Breast epithelium (tissue), 4 donors: Measurements from ENCODE around the gene ENG. TPM values are rescaled to one million over a fixed set of nuclear protein-coding genes. Genes with fewer than 3 reads are reported as not detected.

ENCODE experiments used
- DNase-seq, 2 donors: peaks; one replicate each; pipeline ENCODE4 v3.0.0-alpha.2; 2019; ENCODE audit warnings: low spot score in 2 of 2
- H3K27ac ChIP-seq, 2 donors: fragments of 200-600 bp; sonication (generic) in 1 of 2; one replicate each; pipeline ENCODE4 v1.5.1; 2016 to 2019; ENCODE audit warnings: mild to moderate bottlenecking in 1 of 2
- H3K27me3 ChIP-seq, 2 donors: fragments of 200-600 bp; sonication (generic) in 1 of 2; one replicate each; pipeline versions ENCODE4 v1.5.1 to v1.6.0; 2017 to 2019; ENCODE audit warnings: control low read depth in 1 of 2, mild to moderate bottlenecking in 1 of 2
- H3K36me3 ChIP-seq: fragments of 200-600 bp; one replicate; pipeline ENCODE4 v1.5.1; 2019
- H3K4me1 ChIP-seq, 2 donors: fragments of 200-600 bp; sonication (generic); one replicate each; pipeline ENCODE4 v1.5.1; 2016 to 2019; ENCODE audit warnings: control low read depth in 1 of 2
- H3K4me3 ChIP-seq, 3 donors: fragments of 200-600 bp; sonication (generic); 1 replicate in 2 of 3; 2 replicates in 1 of 3; pipeline ENCODE4 v1.5.1; 2016 to 2019; ENCODE audit warnings: mild to moderate bottlenecking in 3 of 3, moderate library complexity in 2 of 3
- H3K9me3 ChIP-seq, 2 donors: fragments of 200-600 bp; sonication (generic) in 1 of 2; one replicate each; pipeline ENCODE4 v1.5.1; 2016 to 2019; ENCODE audit warnings: control low read depth in 1 of 2
- POLR2A ChIP-seq: fragments of 450-650 bp; IDR thresholded peaks from one replicate; pipeline ENCODE4 v1.6.1; 2016; ENCODE audit warnings: antibody characterized with exemption, mild to moderate bottlenecking, moderate library complexity
- POLR2AphosphoS5 ChIP-seq, 3 donors: sonication (generic); formaldehyde crosslinking; IDR thresholded peaks; one replicate each; pipeline ENCODE4 v1.6.1; 2017; ENCODE audit warnings: antibody characterized with exemption in 3 of 3
- intact Hi-C: fragments of 100-400 bp; cut with DNase I; formaldehyde crosslinking; loops from one replicate; pipeline ENCODE4 v1.15.1; 2023; ENCODE audit warnings: low total_unique reads
- total RNA-seq, 3 donors: library from RNA; depleted of rRNA; stranded (reverse); fragments of >200 nt; gene quantifications; one replicate each; pipeline ENCODE4 v1.1.0, GENCODE V29; 2016
- TF ChIP-seq, protein P1 (sequence below), 3 donors: fragments of 450-650 bp; IDR thresholded peaks; one replicate each; pipeline ENCODE4 v1.5.1; 2016 to 2017; ENCODE audit warnings: antibody characterized with exemption in 3 of 3, mild to moderate bottlenecking in 3 of 3, moderate library complexity in 3 of 3

Gene ENG
- total RNA-seq, 3 donors from 2014 or later, result 21.5 to 50.8 (median 30.9) TPM

GRCh38 chr9:127792417-127793031, 61.9 kb downstream of the ENG start:
- peaks cover 18% of the 10 kb centered on the region for H3K36me3 ChIP-seq
- peaks cover 2 to 13% of the 10 kb centered on the region in 2 donors for H3K4me1 ChIP-seq
- TF ChIP-seq POLR2AphosphoS5 (IDR thresholded peaks at IDR 0.05) (no peak), POLR2A (no peak)
- TF ChIP-seq, protein P1, sequence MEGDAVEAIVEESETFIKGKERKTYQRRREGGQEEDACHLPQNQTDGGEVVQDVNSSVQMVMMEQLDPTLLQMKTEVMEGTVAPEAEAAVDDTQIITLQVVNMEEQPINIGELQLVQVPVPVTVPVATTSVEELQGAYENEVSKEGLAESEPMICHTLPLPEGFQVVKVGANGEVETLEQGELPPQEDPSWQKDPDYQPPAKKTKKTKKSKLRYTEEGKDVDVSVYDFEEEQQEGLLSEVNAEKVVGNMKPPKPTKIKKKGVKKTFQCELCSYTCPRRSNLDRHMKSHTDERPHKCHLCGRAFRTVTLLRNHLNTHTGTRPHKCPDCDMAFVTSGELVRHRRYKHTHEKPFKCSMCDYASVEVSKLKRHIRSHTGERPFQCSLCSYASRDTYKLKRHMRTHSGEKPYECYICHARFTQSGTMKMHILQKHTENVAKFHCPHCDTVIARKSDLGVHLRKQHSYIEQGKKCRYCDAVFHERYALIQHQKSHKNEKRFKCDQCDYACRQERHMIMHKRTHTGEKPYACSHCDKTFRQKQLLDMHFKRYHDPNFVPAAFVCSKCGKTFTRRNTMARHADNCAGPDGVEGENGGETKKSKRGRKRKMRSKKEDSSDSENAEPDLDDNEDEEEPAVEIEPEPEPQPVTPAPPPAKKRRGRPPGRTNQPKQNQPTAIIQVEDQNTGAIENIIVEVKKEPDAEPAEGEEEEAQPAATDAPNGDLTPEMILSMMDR (IDR thresholded peaks at IDR 0.05), result no peak
- intact Hi-C loops, result no loop called here
- peak overlapping the region in 1 of 2 donors; percentile 63 for H3K27ac ChIP-seq
- no peaks in the 10 kb centered on the region for H3K27me3 ChIP-seq
- no peak overlapping the region for H3K4me3 ChIP-seq
- DNase-seq, result no peak
- H3K9me3 ChIP-seq, result no peaks in the 10 kb centered on the region

DNA sequence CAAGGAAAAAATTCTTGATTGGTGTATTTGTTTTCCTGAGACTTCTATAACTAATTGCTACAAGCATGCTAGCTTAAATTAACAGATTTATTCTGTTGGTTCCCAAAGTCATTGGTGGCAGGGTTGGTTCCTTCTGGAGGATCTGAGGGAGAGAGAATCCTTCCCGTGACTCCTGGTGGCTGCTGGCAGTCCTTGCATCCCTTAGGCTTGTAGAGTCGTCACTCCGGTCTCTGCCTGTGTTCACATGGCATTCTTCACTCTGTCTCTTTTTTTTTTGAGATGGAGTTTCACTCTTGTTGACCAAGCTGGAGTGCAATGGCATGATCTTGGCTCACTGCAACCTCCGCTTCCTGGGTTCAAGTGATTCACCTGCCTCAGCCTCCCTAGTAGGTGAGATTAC, 63.4 kb downstream of the ENG start:
- no peak for DNase-seq
- intact Hi-C loops, result no loop called here
- Histone ChIP-seq H3K36me3 (peaks cover 18% of the 10 kb centered on the region), H3K4me3 (no peak overlapping the region), H3K4me1 (peaks cover 0 to 9% of the 10 kb centered on the region in 2 donors), H3K27ac (no peak overlapping the region), H3K9me3 (no peaks in the 10 kb centered on the region), H3K27me3 (no peaks in the 10 kb centered on the region)
- TF ChIP-seq POLR2A (no peak), POLR2AphosphoS5 (IDR thresholded peaks at IDR 0.05) (no peak)
- TF ChIP-seq, protein P1 (IDR thresholded peaks at IDR 0.05), result no peak

DNA sequence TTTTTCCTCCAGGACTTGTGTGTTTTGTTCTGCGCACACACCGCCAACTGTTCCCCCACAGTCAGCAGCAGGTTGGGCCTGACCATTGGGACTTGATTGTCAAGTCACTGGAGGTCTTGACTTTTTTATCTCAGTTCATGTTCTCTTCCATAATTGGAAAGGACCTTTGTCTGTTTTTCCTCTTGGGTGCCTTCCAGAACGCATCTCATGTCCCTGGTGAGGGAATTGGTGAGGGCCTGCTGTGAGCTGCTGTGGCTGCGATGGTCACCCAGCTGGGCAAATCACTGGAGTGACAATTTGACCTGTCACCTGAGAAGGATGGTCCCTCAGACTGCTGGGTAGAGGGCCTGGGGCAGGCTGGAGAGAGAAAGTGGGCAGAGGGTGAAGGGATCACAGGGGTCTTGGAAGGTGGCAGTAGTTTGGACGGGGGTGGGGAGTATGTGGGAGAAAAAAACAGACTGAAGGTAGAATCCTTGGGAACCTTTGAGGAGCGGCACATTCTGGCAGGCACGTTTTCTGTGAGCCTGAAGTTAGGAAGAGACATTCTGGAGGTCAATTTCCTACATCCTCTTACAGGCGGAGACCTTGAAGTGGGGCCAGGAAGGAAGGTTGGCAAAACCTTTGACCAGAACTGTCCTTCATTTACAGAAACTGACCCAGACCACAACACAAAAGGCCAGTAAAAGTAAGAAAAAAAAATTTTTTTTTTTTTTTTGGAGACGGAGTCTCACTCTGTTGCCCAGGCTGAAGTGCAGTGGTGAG, 64.2 kb downstream of the ENG start:
- H3K36me3 ChIP-seq, result peaks cover 18% of the 10 kb centered on the region
- H3K4me3 ChIP-seq, result no peak overlapping the region
- H3K27ac ChIP-seq, result peak overlapping the region in 1 of 2 donors; percentile 58
- no peaks in the 10 kb centered on the region for H3K27me3 ChIP-seq
- no peak for DNase-seq
- intact Hi-C loops, result no loop called here
- peaks cover 0 to 9% of the 10 kb centered on the region in 2 donors for H3K4me1 ChIP-seq
- TF ChIP-seq, protein P1 (IDR thresholded peaks at IDR 0.05), result no peak
- TF ChIP-seq POLR2AphosphoS5 (IDR thresholded peaks at IDR 0.05), result no peak
- no peak for TF ChIP-seq POLR2A
- H3K9me3 ChIP-seq, result no peaks in the 10 kb centered on the region

DNA sequence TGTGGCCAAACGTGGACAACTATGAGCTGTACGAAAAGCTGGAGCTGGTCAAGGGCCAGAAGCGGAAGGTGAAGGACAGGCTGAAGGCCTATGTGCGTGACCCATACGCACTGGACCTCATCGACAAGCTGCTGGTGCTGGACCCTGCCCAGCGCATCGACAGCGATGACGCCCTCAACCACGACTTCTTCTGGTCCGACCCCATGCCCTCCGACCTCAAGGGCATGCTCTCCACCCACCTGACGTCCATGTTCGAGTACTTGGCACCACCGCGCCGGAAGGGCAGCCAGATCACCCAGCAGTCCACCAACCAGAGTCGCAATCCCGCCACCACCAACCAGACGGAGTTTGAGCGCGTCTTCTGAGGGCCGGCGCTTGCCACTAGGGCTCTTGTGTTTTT, 65.3 kb downstream of the ENG start:
- DNase-seq, result no peak
- no peaks in the 10 kb centered on the region for H3K9me3 ChIP-seq
- peaks cover 2 to 9% of the 10 kb centered on the region in 2 donors for H3K4me1 ChIP-seq
- H3K4me3 ChIP-seq, result no peak overlapping the region
- peaks cover 18% of the 10 kb centered on the region for H3K36me3 ChIP-seq
- no peaks in the 10 kb centered on the region for H3K27me3 ChIP-seq
- intact Hi-C loops, result loop anchor here (10.0 kb wide), 2 partner anchors 54 to 86 kb away; partner anchors contain the start of genes AK1 and TOR2A
- H3K27ac ChIP-seq, result no peak overlapping the region
- TF ChIP-seq POLR2AphosphoS5 (IDR thresholded peaks at IDR 0.05) (no peak), POLR2A (no peak)
- TF ChIP-seq, protein P1 (IDR thresholded peaks at IDR 0.05), result no peak
